Thymus (tissue), 11 donors: Measurements from ENCODE around the gene MVD. TPM values are rescaled to one million over a fixed set of nuclear protein-coding genes. Genes with fewer than 3 reads are reported as not detected.

ENCODE experiments used
- DNase-seq, 9 donors: peaks; one replicate each; pipeline ENCODE4 v3.0.0-alpha.2; 2013; ENCODE audit warnings: low spot score in 9 of 9, low read depth in 6 of 9, missing footprints in 1 of 9
- H3K27ac ChIP-seq, 2 donors: one replicate each; pipeline ENCODE4 v1.5.1; 2013; ENCODE audit warnings: control low read depth in 1 of 2, low read depth in 1 of 2, low read length in 1 of 2, mild to moderate bottlenecking in 1 of 2, moderate library complexity in 1 of 2
- H3K27me3 ChIP-seq, 2 donors: one replicate each; pipeline ENCODE4 v1.5.1; 2013; ENCODE audit warnings: low read length in 1 of 2; ENCODE audit not compliant: control insufficient read depth in 2 of 2, insufficient read depth in 1 of 2
- H3K36me3 ChIP-seq, 2 donors: one replicate each; pipeline ENCODE4 v1.5.1; 2013; ENCODE audit warnings: low read length in 1 of 2, mild to moderate bottlenecking in 1 of 2, moderate library complexity in 1 of 2; ENCODE audit not compliant: control insufficient read depth in 2 of 2, insufficient read depth in 2 of 2
- H3K4me1 ChIP-seq, 2 donors: one replicate each; pipeline ENCODE4 v1.5.1; 2013; ENCODE audit warnings: low read length in 2 of 2; ENCODE audit not compliant: control insufficient read depth in 2 of 2, insufficient read depth in 2 of 2
- H3K4me3 ChIP-seq, 2 donors: one replicate each; pipeline ENCODE4 v1.5.1; 2013; ENCODE audit warnings: low read length in 2 of 2, control low read depth in 1 of 2, mild to moderate bottlenecking in 1 of 2
- H3K9me3 ChIP-seq, 2 donors: one replicate each; pipeline ENCODE4 v1.5.1; 2013; ENCODE audit warnings: low read length in 1 of 2, mild to moderate bottlenecking in 1 of 2; ENCODE audit not compliant: control insufficient read depth in 2 of 2, insufficient read depth in 1 of 2
- WGBS: extraction: QIAGEN DNeasy Blood & Tissue Kit; methylation state at CpG from one replicate; pipeline ENCODE4 v1.1.7; 2013; 5-methylcytosine and 5-hydroxymethylcytosine counted together
- polyA plus RNA-seq: library from polyadenylated mRNA; stranded (reverse); fragments of 200-250 nt; gene quantifications from one replicate; pipeline ENCODE4 v1.2.3, GENCODE V29; 2013
- total RNA-seq: library from RNA; stranded (reverse); fragments of 120-200 nt; gene quantifications from one replicate; pipeline ENCODE4 v1.2.4, GENCODE V29; 2013
- donor health status: healthy.

The MVD gene
- total and polyA plus RNA-seq, 2 donors: 22.1 to 30.2 TPM

GRCh38 chr16:88693420-88694177, 30.7 kb upstream of the MVD start:
- Histone ChIP-seq H3K27ac (no peak overlapping the region), H3K36me3 (peaks cover 29 to 33% of the 10 kb centered on the region in 2 donors), H3K27me3 (peaks cover 0 to 17% of the 10 kb centered on the region in 2 donors), H3K9me3 (peaks cover 0 to 10% of the 10 kb centered on the region in 2 donors), H3K4me1 (peaks cover 17 to 49% of the 10 kb centered on the region in 2 donors), H3K4me3 (no peak overlapping the region)
- DNase-seq: peak in 1 of 9 donors; percentile 53
- 77% methylated on average over 39 of the region's 39 CpGs for WGBS

- Histone ChIP-seq H3K4me1 (peaks cover 17 to 49% of the 10 kb centered on the region in 2 donors), H3K36me3 (peaks cover 24 to 25% of the 10 kb centered on the region in 2 donors), H3K27me3 (peaks cover 0 to 25% of the 10 kb centered on the region in 2 donors), H3K4me3 (no peak overlapping the region), H3K27ac (no peak overlapping the region), H3K9me3 (peaks cover 0 to 10% of the 10 kb centered on the region in 2 donors)
- DNase-seq: peak in 1 of 9 donors; percentile 41
- WGBS: 26% methylated on average over 10 of the region's 10 CpGs
Observed at GRCh38 chr16:88692861-88693260, 30.0 kb upstream of the MVD start.

DNA sequence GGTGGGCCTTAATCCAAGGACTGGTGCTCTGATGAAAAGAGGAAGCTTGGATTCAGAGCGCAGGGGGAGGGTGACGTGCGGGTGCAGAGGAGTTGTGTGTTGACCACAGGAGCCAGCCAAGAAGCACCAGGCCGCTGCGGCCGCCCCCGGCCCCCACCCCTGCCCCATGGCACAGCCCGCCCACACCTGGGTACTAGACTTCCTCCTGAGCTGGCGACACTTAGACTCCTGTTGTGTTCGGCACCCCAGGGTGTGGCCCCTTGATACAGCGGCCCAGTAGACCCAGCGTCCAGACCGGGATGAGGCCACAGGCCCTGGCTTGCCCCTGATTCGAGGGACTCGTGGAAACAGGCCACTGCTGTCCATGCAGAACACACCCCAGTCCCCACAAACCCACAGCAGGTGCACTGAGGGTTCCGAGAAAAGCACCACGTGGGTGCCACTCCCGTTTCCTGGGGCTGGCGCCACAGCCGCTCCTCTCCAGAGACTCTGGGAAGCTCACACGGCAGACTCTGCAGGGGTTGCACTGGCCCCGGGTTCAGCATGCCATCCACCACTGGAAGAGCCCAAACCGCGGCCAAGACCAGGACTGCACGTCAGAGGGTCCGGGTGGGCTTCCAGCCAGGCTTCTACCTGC, 29.2 kb upstream of the MVD start:
- WGBS: 22% methylated on average over 26 of the region's 26 CpGs
- no peak overlapping the region for H3K27ac ChIP-seq
- no peak overlapping the region for H3K4me3 ChIP-seq
- H3K36me3 ChIP-seq: peaks cover 16 to 17% of the 10 kb centered on the region in 2 donors
- peaks cover 17 to 46% of the 10 kb centered on the region in 2 donors for H3K4me1 ChIP-seq
- DNase-seq: peak in 1 of 9 donors; percentile 54
- peaks cover 0 to 10% of the 10 kb centered on the region in 2 donors for H3K9me3 ChIP-seq
- H3K27me3 ChIP-seq: peaks cover 3 to 32% of the 10 kb centered on the region in 2 donors

DNA sequence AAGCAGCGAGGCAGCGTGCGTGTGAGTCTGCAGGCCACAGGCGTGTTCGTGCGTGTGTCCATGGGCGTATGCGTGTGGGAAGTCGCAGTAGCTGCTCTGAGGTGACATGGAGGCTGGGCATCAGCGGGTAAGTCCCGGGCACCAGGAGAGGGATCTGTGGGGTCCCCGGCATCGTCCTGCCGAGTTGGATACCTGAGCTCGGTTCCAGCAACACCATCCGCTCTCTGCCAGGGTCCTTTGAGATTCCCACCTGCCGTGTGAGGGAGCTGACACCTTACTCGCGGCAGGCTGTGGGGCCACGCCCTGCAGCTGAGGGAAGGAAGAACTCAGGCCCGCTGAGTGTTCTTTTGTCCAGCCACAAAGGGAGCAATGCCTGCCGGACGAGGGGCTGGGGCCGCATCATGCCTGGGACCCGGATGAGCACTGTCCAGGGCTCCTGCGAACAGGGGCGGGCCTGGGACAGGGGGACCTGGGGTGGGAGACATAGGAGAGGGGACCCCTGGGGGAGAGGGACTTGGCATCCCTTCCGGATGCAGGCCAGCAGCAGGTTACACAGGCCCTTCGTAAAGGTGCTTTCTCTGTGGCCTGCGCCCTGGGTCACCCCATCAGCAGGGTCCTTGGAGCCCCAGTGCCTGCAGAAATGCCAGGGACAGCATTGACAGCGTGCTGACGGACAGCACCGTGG, 28.4 kb upstream of the MVD start:
- 96% methylated on average over 33 of the region's 33 CpGs for WGBS
- Histone ChIP-seq H3K9me3 (peaks cover 0 to 10% of the 10 kb centered on the region in 2 donors), H3K4me1 (peaks cover 22 to 52% of the 10 kb centered on the region in 2 donors), H3K27ac (no peak overlapping the region), H3K36me3 (peaks cover 8 to 10% of the 10 kb centered on the region in 2 donors), H3K27me3 (peaks cover 8 to 38% of the 10 kb centered on the region in 2 donors), H3K4me3 (no peak overlapping the region)
- no peak for DNase-seq

GRCh38 chr16:88690341-88691128, 27.6 kb upstream of the MVD start:
- 93% methylated on average over 21 of the region's 21 CpGs for WGBS
- Histone ChIP-seq H3K4me3 (no peak overlapping the region), H3K36me3 (peaks cover 2 to 3% of the 10 kb centered on the region in 2 donors), H3K4me1 (peaks cover 27 to 58% of the 10 kb centered on the region in 2 donors), H3K9me3 (peaks cover 0 to 10% of the 10 kb centered on the region in 2 donors), H3K27ac (no peak overlapping the region), H3K27me3 (peaks cover 15 to 46% of the 10 kb centered on the region in 2 donors)
- no peak for DNase-seq

DNA sequence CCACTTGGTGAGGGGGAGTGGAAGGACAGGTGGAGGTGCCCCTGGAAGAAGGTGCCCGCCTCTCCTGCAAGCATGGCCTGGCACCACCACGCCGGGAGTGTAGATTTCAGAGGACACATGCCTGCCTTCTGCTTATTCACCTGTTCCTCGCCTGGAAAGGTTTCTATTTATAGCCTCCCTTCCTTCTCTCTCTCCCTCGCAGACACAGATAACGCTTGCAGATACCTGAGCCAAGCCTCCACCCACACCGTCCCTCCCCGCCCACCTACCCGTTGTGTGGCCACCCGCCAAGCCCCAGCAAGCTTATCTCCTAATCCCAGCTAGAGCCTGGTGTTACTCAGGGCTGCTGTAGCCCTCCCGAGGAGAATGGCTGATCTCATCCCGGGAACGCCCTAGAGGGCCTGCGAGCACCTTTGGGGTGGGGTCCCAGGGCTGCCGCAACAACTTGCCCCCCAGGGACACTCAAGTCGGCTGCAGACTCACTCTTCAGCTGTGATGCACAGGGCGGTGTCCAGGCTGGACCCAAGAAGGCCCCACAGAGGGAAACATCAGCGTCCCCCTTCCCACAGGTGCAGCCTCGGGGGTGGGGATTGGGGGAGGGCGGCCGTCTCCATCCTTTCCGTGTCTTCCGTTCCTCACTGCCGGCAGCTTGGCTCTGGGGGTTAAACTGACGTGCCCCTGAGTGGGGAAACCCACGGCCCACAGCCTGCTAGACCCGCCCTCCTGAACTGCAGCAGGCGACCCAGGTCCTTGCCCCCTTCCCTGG, 25.3 kb upstream of the MVD start:
- Histone ChIP-seq H3K27ac (no peak overlapping the region), H3K9me3 (peaks cover 0 to 5% of the 10 kb centered on the region in 2 donors), H3K4me3 (no peak overlapping the region), H3K36me3 (no peaks in the 10 kb centered on the region), H3K4me1 (peaks cover 28 to 62% of the 10 kb centered on the region in 2 donors), H3K27me3 (peaks cover 19 to 64% of the 10 kb centered on the region in 2 donors)
- no peak for DNase-seq
- WGBS: 73% methylated on average over 28 of the region's 28 CpGs

- 90% methylated on average over 3 of the region's 3 CpGs for WGBS
- peaks cover 19 to 64% of the 10 kb centered on the region in 2 donors for H3K27me3 ChIP-seq
- H3K4me3 ChIP-seq: no peak overlapping the region
- H3K9me3 ChIP-seq: no peaks in the 10 kb centered on the region
- H3K27ac ChIP-seq: no peak overlapping the region
- peaks cover 24 to 56% of the 10 kb centered on the region in 2 donors for H3K4me1 ChIP-seq
- DNase-seq: no peak
- H3K36me3 ChIP-seq: no peaks in the 10 kb centered on the region
Observed at GRCh38 chr16:88687676-88688012, 24.8 kb upstream of the MVD start.

- Histone ChIP-seq H3K9me3 (no peaks in the 10 kb centered on the region), H3K27me3 (peaks cover 19 to 63% of the 10 kb centered on the region in 2 donors), H3K4me3 (no peak overlapping the region), H3K4me1 (peaks cover 20 to 54% of the 10 kb centered on the region in 2 donors), H3K36me3 (no peaks in the 10 kb centered on the region), H3K27ac (no peak overlapping the region)
- no peak for DNase-seq
- WGBS: 91% methylated on average over 10 of the region's 10 CpGs
Observed at GRCh38 chr16:88687254-88687576, 24.3 kb upstream of the MVD start.
